ENCODE data around the gene DDX52. TPM values are rescaled to one million over a fixed set of nuclear protein-coding genes. Genes with fewer than 3 reads are reported as not detected.

Gene DDX52
- total RNA-seq, 1 experiment from 2014 or later = 37.8 TPM

- Mint-ChIP-seq H3K27ac (ENCODE audit: low read depth, unreplicated experiment) (no peak overlapping the region), H3K27me3 (ENCODE audit: insufficient read depth, unreplicated experiment) (no peaks in the 10 kb centered on the region), H3K36me3 (ENCODE audit: insufficient read depth, unreplicated experiment) (no peaks in the 10 kb centered on the region), H3K9me3 (ENCODE audit: unreplicated experiment) (no peaks in the 10 kb centered on the region), H3K4me1 (ENCODE audit: insufficient read depth, unreplicated experiment) (peaks cover 5% of the 10 kb centered on the region), H3K4me3 (ENCODE audit: unreplicated experiment) (no peak overlapping the region)
- CTCF ChIA-PET = interaction anchor here (4.9 to 6.0 kb wide), 2 partner anchors 117 to 164 kb away, joined by 49 to 66 read pairs; no protein-coding TSS in a partner anchor
- POLR2A ChIA-PET = no interaction called here
- no peak for TF ChIP-seq CTCF (IDR thresholded peaks at IDR 0.05; ENCODE audit: unreplicated experiment)
- no peak for DNase-seq (ENCODE audit: unreplicated experiment)
- intact Hi-C loops (cut with micrococcal nuclease) = no loop called here
- BruUV-seq (replicated peaks) = no TSS peak
Measured at GRCh38 chr17:37651849-37652248, 8.6 kb upstream of the DDX52 start.

- TF ChIP-seq CTCF (IDR thresholded peaks at IDR 0.05; ENCODE audit: unreplicated experiment) = peak; percentile 58
- no peaks in the 10 kb centered on the region for H3K9me3 Mint-ChIP-seq (ENCODE audit: unreplicated experiment)
- BruUV-seq (replicated peaks) = no TSS peak
- no peak overlapping the region for H3K4me3 Mint-ChIP-seq (ENCODE audit: unreplicated experiment)
- intact Hi-C loops (cut with micrococcal nuclease) = loop anchor here (1.0 kb wide), 4 partner anchors 52 to 199 kb away; no protein-coding TSS in a partner anchor
- no peak overlapping the region for H3K27ac Mint-ChIP-seq (ENCODE audit: low read depth, unreplicated experiment)
- H3K36me3 Mint-ChIP-seq (ENCODE audit: insufficient read depth, unreplicated experiment) = no peaks in the 10 kb centered on the region
- peaks cover 5% of the 10 kb centered on the region for H3K4me1 Mint-ChIP-seq (ENCODE audit: insufficient read depth, unreplicated experiment)
- ChIA-PET CTCF (interaction anchor here (0.6 to 6.0 kb wide), 42 partner anchors 9 to 1540 kb away, joined by 3 to 66 read pairs (median 4); no protein-coding TSS in a partner anchor), POLR2A (interaction anchor here (1.2 to 1.4 kb wide), 3 partner anchors 9 to 163 kb away, joined by 3 to 4 read pairs (median 4); no protein-coding TSS in a partner anchor)
- peak; percentile 62 for DNase-seq (ENCODE audit: unreplicated experiment)
- H3K27me3 Mint-ChIP-seq (ENCODE audit: insufficient read depth, unreplicated experiment) = peaks cover 12% of the 10 kb centered on the region
Measured at GRCh38 chr17:37650419-37651003, 7.3 kb upstream of the DDX52 start.

DNA sequence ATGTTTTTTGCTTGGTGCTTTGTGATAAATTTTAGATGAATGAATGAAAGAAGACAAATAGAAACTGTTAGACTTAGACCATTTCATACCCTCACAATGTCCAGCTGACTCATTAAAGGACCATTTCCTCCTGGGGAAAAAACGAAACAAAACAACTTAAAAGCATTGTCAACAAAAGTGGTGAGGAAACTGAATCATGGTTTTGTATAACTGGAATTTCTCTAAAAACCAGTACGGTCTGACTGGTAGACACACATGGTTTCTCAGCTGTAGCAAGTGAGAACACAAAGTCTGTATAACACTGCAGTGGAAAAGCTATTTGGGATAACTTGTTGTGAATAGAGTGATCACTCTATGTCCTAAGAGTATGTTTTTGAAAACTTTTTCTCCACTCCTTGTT lies 5.3 kb upstream of the DDX52 start:
- Mint-ChIP-seq H3K27ac (ENCODE audit: low read depth, unreplicated experiment) (no peak overlapping the region), H3K9me3 (ENCODE audit: unreplicated experiment) (no peaks in the 10 kb centered on the region), H3K4me3 (ENCODE audit: unreplicated experiment) (no peak overlapping the region), H3K4me1 (ENCODE audit: insufficient read depth, unreplicated experiment) (peaks cover 15% of the 10 kb centered on the region), H3K36me3 (ENCODE audit: insufficient read depth, unreplicated experiment) (no peaks in the 10 kb centered on the region), H3K27me3 (ENCODE audit: insufficient read depth, unreplicated experiment) (peaks cover 16% of the 10 kb centered on the region)
- intact Hi-C loops (cut with micrococcal nuclease) = no loop called here
- CTCF ChIA-PET = interaction anchor here (0.6 to 6.0 kb wide), 8 partner anchors 49 to 168 kb away, joined by 3 to 66 read pairs (median 4); no protein-coding TSS in a partner anchor
- no TSS peak for BruUV-seq (replicated peaks)
- peak; percentile 40 for DNase-seq (ENCODE audit: unreplicated experiment)
- POLR2A ChIA-PET = interaction anchor here (0.8 to 1.1 kb wide), 4 partner anchors 9 to 138 kb away, joined by 3 to 4 read pairs (median 3); no protein-coding TSS in a partner anchor
- no peak for TF ChIP-seq CTCF (IDR thresholded peaks at IDR 0.05; ENCODE audit: unreplicated experiment)

GRCh38 chr17:37647856-37648255 lies 4.6 kb upstream of the DDX52 start:
- Mint-ChIP-seq H3K4me1 (ENCODE audit: insufficient read depth, unreplicated experiment) (peaks cover 17% of the 10 kb centered on the region), H3K9me3 (ENCODE audit: unreplicated experiment) (no peaks in the 10 kb centered on the region), H3K36me3 (ENCODE audit: insufficient read depth, unreplicated experiment) (no peaks in the 10 kb centered on the region), H3K4me3 (ENCODE audit: unreplicated experiment) (no peak overlapping the region), H3K27ac (ENCODE audit: low read depth, unreplicated experiment) (no peak overlapping the region), H3K27me3 (ENCODE audit: insufficient read depth, unreplicated experiment) (peaks cover 16% of the 10 kb centered on the region)
- ChIA-PET POLR2A (interaction anchor here (0.8 to 1.7 kb wide), 3 partner anchors 9 to 168 kb away, joined by 3 to 6 read pairs (median 3); no protein-coding TSS in a partner anchor), CTCF (interaction anchor here (0.6 to 6.0 kb wide), 6 partner anchors 39 to 168 kb away, joined by 3 to 66 read pairs (median 4); no protein-coding TSS in a partner anchor)
- no peak for TF ChIP-seq CTCF (IDR thresholded peaks at IDR 0.05; ENCODE audit: unreplicated experiment)
- intact Hi-C loops (cut with micrococcal nuclease) = no loop called here
- no TSS peak for BruUV-seq (replicated peaks)
- DNase-seq (ENCODE audit: unreplicated experiment) = no peak
